ENCODE results near the gene AGXT.

DNA sequence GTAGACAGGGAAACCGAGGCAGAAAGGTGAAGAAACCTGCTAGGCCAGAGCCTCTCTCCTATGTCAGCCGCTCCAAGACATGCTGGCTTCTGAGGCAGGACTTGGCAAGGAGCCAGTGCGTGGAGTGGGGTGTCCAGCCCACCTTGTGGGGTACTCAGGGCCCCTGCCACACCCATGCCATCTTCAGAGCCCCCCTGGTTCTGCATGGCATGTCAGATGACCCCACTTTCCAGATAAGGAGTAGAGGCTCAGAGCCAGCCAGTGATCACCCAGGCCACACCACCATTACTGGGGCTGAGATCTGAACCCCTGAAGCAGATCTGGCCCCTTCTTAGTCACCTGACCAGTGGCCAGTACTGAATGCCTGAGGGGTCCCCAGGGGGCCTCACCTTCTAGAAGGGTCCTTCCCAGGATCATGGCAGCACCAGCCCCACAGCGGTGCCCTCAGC is 52.2 kb downstream of the AGXT start:
- TF ChIP-seq, protein P1, sequence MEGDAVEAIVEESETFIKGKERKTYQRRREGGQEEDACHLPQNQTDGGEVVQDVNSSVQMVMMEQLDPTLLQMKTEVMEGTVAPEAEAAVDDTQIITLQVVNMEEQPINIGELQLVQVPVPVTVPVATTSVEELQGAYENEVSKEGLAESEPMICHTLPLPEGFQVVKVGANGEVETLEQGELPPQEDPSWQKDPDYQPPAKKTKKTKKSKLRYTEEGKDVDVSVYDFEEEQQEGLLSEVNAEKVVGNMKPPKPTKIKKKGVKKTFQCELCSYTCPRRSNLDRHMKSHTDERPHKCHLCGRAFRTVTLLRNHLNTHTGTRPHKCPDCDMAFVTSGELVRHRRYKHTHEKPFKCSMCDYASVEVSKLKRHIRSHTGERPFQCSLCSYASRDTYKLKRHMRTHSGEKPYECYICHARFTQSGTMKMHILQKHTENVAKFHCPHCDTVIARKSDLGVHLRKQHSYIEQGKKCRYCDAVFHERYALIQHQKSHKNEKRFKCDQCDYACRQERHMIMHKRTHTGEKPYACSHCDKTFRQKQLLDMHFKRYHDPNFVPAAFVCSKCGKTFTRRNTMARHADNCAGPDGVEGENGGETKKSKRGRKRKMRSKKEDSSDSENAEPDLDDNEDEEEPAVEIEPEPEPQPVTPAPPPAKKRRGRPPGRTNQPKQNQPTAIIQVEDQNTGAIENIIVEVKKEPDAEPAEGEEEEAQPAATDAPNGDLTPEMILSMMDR (IDR thresholded peaks at IDR 0.05; ENCODE audit: low read length) = no peak
- TF ChIP-seq EZH2 (IDR thresholded peaks at IDR 0.05; ENCODE audit: borderline replicate concordance, low read length) = no peak

All from OCI-LY1 (cell line).